Ishikawa (cell line): Measurements from ENCODE around the gene TIAM1.

Experiments used
- CEBPB ChIP-seq: IDR thresholded peaks from 2 replicates; pipeline ENCODE4 v1.6.1; 2012
- CREB1 ChIP-seq: IDR thresholded peaks from 2 replicates; pipeline ENCODE4 v1.6.1; 2012; ENCODE audit warnings: low read depth
- EP300 ChIP-seq: IDR thresholded peaks from 2 replicates; pipeline ENCODE4 v1.6.1; 2012; ENCODE audit warnings: borderline replicate concordance
- MAX ChIP-seq: IDR thresholded peaks from 2 replicates; pipeline ENCODE4 v1.6.1; 2012
- NFIC ChIP-seq: IDR thresholded peaks from 2 replicates; pipeline ENCODE4 v1.6.1; 2012
- RAD21 ChIP-seq: IDR thresholded peaks from 2 replicates; pipeline ENCODE4 v1.6.1; 2012; ENCODE audit warnings: low read depth
- TAF1 ChIP-seq: IDR thresholded peaks from 2 replicates; pipeline ENCODE4 v1.6.1; 2012; ENCODE audit warnings: low read depth, mild to moderate bottlenecking
- USF1 ChIP-seq: IDR thresholded peaks from 2 replicates; pipeline ENCODE4 v1.6.1; 2012
- YY1 ChIP-seq: IDR thresholded peaks from 2 replicates; pipeline ENCODE4 v1.6.1; 2012; ENCODE audit warnings: low read depth
- TF ChIP-seq, protein P1 (sequence below): IDR thresholded peaks from 2 replicates; pipeline ENCODE4 v1.6.1; 2012; ENCODE audit warnings: low read depth, mild to moderate bottlenecking

- TF ChIP-seq, protein P1, sequence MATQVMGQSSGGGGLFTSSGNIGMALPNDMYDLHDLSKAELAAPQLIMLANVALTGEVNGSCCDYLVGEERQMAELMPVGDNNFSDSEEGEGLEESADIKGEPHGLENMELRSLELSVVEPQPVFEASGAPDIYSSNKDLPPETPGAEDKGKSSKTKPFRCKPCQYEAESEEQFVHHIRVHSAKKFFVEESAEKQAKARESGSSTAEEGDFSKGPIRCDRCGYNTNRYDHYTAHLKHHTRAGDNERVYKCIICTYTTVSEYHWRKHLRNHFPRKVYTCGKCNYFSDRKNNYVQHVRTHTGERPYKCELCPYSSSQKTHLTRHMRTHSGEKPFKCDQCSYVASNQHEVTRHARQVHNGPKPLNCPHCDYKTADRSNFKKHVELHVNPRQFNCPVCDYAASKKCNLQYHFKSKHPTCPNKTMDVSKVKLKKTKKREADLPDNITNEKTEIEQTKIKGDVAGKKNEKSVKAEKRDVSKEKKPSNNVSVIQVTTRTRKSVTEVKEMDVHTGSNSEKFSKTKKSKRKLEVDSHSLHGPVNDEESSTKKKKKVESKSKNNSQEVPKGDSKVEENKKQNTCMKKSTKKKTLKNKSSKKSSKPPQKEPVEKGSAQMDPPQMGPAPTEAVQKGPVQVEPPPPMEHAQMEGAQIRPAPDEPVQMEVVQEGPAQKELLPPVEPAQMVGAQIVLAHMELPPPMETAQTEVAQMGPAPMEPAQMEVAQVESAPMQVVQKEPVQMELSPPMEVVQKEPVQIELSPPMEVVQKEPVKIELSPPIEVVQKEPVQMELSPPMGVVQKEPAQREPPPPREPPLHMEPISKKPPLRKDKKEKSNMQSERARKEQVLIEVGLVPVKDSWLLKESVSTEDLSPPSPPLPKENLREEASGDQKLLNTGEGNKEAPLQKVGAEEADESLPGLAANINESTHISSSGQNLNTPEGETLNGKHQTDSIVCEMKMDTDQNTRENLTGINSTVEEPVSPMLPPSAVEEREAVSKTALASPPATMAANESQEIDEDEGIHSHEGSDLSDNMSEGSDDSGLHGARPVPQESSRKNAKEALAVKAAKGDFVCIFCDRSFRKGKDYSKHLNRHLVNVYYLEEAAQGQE = no peak
- TF ChIP-seq YY1 = no peak
- no peak for TF ChIP-seq EP300
- no peak for TF ChIP-seq RAD21
- no peak for TF ChIP-seq NFIC
- no peak for TF ChIP-seq CREB1
- TF ChIP-seq MAX = no peak
- TF ChIP-seq CEBPB = no peak
- no peak for TF ChIP-seq TAF1
- TF ChIP-seq USF1 = no peak
Observed at GRCh38 chr21:31284797-31285397, 59.2 kb downstream of the TIAM1 start.
